ENCODE data around the gene UST.

Gene UST

DNA sequence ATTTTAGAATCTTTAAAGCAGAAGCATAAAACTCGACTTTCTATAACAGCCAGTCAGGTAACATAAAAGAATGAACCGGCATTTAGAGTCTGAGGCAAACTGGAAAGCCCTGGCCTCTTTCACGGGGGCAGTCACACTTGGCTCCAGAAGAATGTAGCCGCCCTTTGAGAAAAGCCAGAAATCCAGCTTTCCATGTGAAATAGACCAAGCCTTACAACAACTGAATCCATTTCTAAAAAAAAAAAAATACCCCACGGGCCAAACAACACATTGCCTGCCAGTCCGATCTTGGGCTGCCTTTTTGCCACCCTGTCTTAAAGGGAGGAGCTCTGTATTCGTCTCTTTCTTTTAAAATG, 317.8 kb downstream of the UST start:
- H3K4me3 ChIP-seq (ENCODE audit: low read length, poor library complexity, severe bottlenecking) = no peak overlapping the region
- H3F3A ChIP-seq (ENCODE audit: low read depth) = peaks cover 5% of the 10 kb centered on the region
- no peaks in the 10 kb centered on the region for H3K79me2 ChIP-seq (ENCODE audit: insufficient read depth, low read length)
- H3K9me2 ChIP-seq (replicated peaks; ENCODE audit: low read depth, low read length) = no peaks in the 10 kb centered on the region
- H3K4me2 ChIP-seq (ENCODE audit: low read depth, low read length, poor library complexity, severe bottlenecking) = no peak overlapping the region
- no peaks in the 10 kb centered on the region for H4K20me1 ChIP-seq (ENCODE audit: insufficient read depth, low read length, poor library complexity, severe bottlenecking)
- peaks cover 75% of the 10 kb centered on the region for H3K4me1 ChIP-seq (ENCODE audit: insufficient read depth, low read length, poor library complexity, severe bottlenecking)
- no peaks in the 10 kb centered on the region for H3K27me3 ChIP-seq (ENCODE audit: insufficient read depth, low read length, poor library complexity, severe bottlenecking)
- H2AFZ ChIP-seq (ENCODE audit: low read length) = no peak overlapping the region
- H3K9ac ChIP-seq (ENCODE audit: low read depth, low read length, poor library complexity, severe bottlenecking) = no peak overlapping the region
- no peaks in the 10 kb centered on the region for H3K36me3 ChIP-seq (ENCODE audit: insufficient read depth, low read length)
- TF ChIP-seq CTCF (conservative IDR thresholded peaks at IDR 0.05; ENCODE audit: low read length) (no peak), EZH2phosphoT487 (IDR thresholded peaks at IDR 0.05; ENCODE audit: borderline replicate concordance) (no peak)
- H3K9me3 ChIP-seq (ENCODE audit: insufficient read depth, low read depth, low read length) = no peaks in the 10 kb centered on the region

DNA sequence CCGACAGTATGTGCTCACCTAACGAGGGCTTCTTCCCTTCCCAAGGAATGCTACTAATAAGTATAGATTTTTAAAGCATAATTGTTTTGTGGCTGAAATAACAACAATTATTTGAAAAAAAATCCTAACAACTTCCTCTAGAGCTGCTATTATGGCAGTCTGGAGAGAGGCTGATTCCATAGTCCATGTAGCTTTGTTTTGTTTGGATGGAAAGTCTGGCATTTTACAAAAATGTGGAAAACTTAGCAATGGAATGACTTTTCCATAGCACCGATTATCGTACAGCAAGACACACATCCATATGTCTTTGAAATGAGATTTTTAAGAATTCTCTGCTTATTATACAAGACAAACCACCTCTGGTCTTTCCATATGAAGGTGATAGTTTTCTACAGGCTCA, 318.3 kb downstream of the UST start:
- Histone ChIP-seq H3K9me2 (replicated peaks; ENCODE audit: low read depth, low read length) (no peaks in the 10 kb centered on the region), H3K4me2 (ENCODE audit: low read depth, low read length, poor library complexity, severe bottlenecking) (peak overlapping the region; percentile 64), H3K79me2 (ENCODE audit: insufficient read depth, low read length) (no peaks in the 10 kb centered on the region), H3K27me3 (ENCODE audit: insufficient read depth, low read length, poor library complexity, severe bottlenecking) (no peaks in the 10 kb centered on the region), H3K4me1 (ENCODE audit: insufficient read depth, low read length, poor library complexity, severe bottlenecking) (peaks cover 70% of the 10 kb centered on the region), H3K4me3 (ENCODE audit: low read length, poor library complexity, severe bottlenecking) (no peak overlapping the region), H4K20me1 (ENCODE audit: insufficient read depth, low read length, poor library complexity, severe bottlenecking) (no peaks in the 10 kb centered on the region), H2AFZ (ENCODE audit: low read length) (no peak overlapping the region), H3K36me3 (ENCODE audit: insufficient read depth, low read length) (no peaks in the 10 kb centered on the region), H3F3A (ENCODE audit: low read depth) (peaks cover 5% of the 10 kb centered on the region), H3K9me3 (ENCODE audit: insufficient read depth, low read depth, low read length) (no peaks in the 10 kb centered on the region), H3K9ac (ENCODE audit: low read depth, low read length, poor library complexity, severe bottlenecking) (no peak overlapping the region)
- no peak for TF ChIP-seq CTCF (conservative IDR thresholded peaks at IDR 0.05; ENCODE audit: low read length)

GRCh38 chr6:149065658-149066556, 319.1 kb downstream of the UST start:
- Histone ChIP-seq H3K27me3 (ENCODE audit: insufficient read depth, low read length, poor library complexity, severe bottlenecking) (no peaks in the 10 kb centered on the region), H3K9me3 (ENCODE audit: insufficient read depth, low read depth, low read length) (no peaks in the 10 kb centered on the region), H3K79me2 (ENCODE audit: insufficient read depth, low read length) (no peaks in the 10 kb centered on the region), H3K4me1 (ENCODE audit: insufficient read depth, low read length, poor library complexity, severe bottlenecking) (peaks cover 66% of the 10 kb centered on the region), H3K4me3 (ENCODE audit: low read length, poor library complexity, severe bottlenecking) (peak overlapping the region; percentile 41), H3K9me2 (replicated peaks; ENCODE audit: low read depth, low read length) (no peaks in the 10 kb centered on the region), H3K4me2 (ENCODE audit: low read depth, low read length, poor library complexity, severe bottlenecking) (peak overlapping the region; percentile 64), H3K36me3 (ENCODE audit: insufficient read depth, low read length) (no peaks in the 10 kb centered on the region), H4K20me1 (ENCODE audit: insufficient read depth, low read length, poor library complexity, severe bottlenecking) (no peaks in the 10 kb centered on the region), H2AFZ (ENCODE audit: low read length) (peak overlapping the region; percentile 55), H3F3A (ENCODE audit: low read depth) (peaks cover under 1% of the 10 kb centered on the region), H3K9ac (ENCODE audit: low read depth, low read length, poor library complexity, severe bottlenecking) (peak overlapping the region; percentile 39)
- TF ChIP-seq CTCF (conservative IDR thresholded peaks at IDR 0.05; ENCODE audit: low read length) (no peak), EZH2phosphoT487 (IDR thresholded peaks at IDR 0.05; ENCODE audit: borderline replicate concordance) (no peak)

All from Loucy (cell line).